K562 (cell line): ENCODE measurements around the gene BAK1. TPM values are rescaled to one million over a fixed set of nuclear protein-coding genes. Genes with fewer than 3 reads are reported as not detected.

Source experiments
- ATAC-seq: fragments of 200-7000 bp; cut with Tn5 transposase; 3 replicates; pipeline ENCODE4 v1.9.1; 2020; ENCODE audit warnings: moderate library complexity
- BruUV-seq: library from RNA; stranded (reverse); fragments of 400-500 nt; replicated peaks from 2 replicates; lab custom pipeline; 2021; lab: Mats Ljungman, UMichigan
- CTCF ChIA-PET: fragments of 300-600 bp; formaldehyde crosslinking; extraction: SDS; loops from one replicate; lab custom pipeline; 2021; ENCODE audit warnings: low intra/inter-chr PET ratio; lab: Yijun Ruan, JAX
- POLR2A ChIA-PET: fragments of 300-600, 350-650 bp; sonication (Branson Sonifier 250); formaldehyde crosslinking; extraction: SDS; loops from one replicate; lab custom pipeline; 2021; ENCODE audit warnings: antibody characterized with exemption, inconsistent platforms; lab: Yijun Ruan, JAX
- DNase-seq, 4 experiments: peaks; one replicate each; pipeline versions ENCODE4 v3.0.0 to v3.0.0-alpha.2; 2011 to 2018; ENCODE audit warnings: low spot score in 3 of 4, mixed read lengths in 3 of 4; ENCODE audit errors: extremely low read depth in 1 of 4
- FAIRE-seq: peaks from 2 replicates; lab custom pipeline; 2011; peaks lifted over from hg19 to GRCh38; lab: Jason Lieb, UNC
- H2AFZ ChIP-seq: 2 replicates; pipeline ENCODE4 v1.6.0; 2011; ENCODE audit warnings: low read depth, low read length, control low read depth, inconsistent platforms
- H3K27ac ChIP-seq: fragments of 200-600 bp; 3 replicates; pipeline ENCODE4 v1.8.0; 2011; ENCODE audit warnings: low read depth, mild to moderate bottlenecking, control low read depth, inconsistent platforms, low read length, moderate library complexity, mixed read lengths; ENCODE audit errors: extremely low read depth
- H3K27me3 ChIP-seq, 2 experiments: fragments of 300-600 bp in 1 of 2; 2 replicates in 1 of 2; 3 replicates in 1 of 2; pipeline versions ENCODE4 v1.6.0 to v1.8.0; 2011; ENCODE audit warnings: inconsistent platforms in 2 of 2, low read length in 2 of 2, mild to moderate bottlenecking in 1 of 2, mixed read lengths in 1 of 2, moderate library complexity in 1 of 2; ENCODE audit not compliant: control insufficient read depth in 2 of 2, insufficient read depth in 2 of 2
- H3K36me3 ChIP-seq: fragments of 300-600 bp; 3 replicates; pipeline ENCODE4 v1.8.0; 2011; ENCODE audit warnings: mild to moderate bottlenecking, low read length, inconsistent platforms; ENCODE audit not compliant: control insufficient read depth, insufficient read depth
- H3K4me1 ChIP-seq, 2 experiments: fragments of 200-600 bp in 1 of 2; replicated peaks in 1 of 2; 2 replicates in 1 of 2; 3 replicates in 1 of 2; pipeline versions ENCODE4 v1.5.1 to v1.8.0; 2011; ENCODE audit warnings: inconsistent platforms in 2 of 2, low read length in 2 of 2, mild to moderate bottlenecking in 1 of 2, mixed read lengths in 1 of 2, moderate library complexity in 1 of 2; ENCODE audit not compliant: control insufficient read depth in 2 of 2, insufficient read depth in 2 of 2
- H3K4me2 ChIP-seq: 2 replicates; pipeline ENCODE4 v1.6.1; 2011; ENCODE audit warnings: low read length, control low read depth, inconsistent platforms, mixed read lengths; ENCODE audit not compliant: insufficient read depth
- H3K4me3 ChIP-seq: fragments of 200-600 bp; sonication (generic), shearing (Covaris generic); 2 replicates; pipeline ENCODE4 v1.5.1; 2016; ENCODE audit warnings: control low read depth, inconsistent platforms
- H3K79me2 ChIP-seq: fragments of 200-600 bp; 3 replicates; pipeline ENCODE4 v1.8.0; 2011; ENCODE audit warnings: low read length, inconsistent platforms; ENCODE audit not compliant: control insufficient read depth, insufficient read depth
- H3K9ac ChIP-seq, 2 experiments: 2 replicates each; pipeline versions ENCODE4 v1.6.0 to v1.6.1; 2011; ENCODE audit warnings: low read depth in 2 of 2, low read length in 2 of 2, control low read depth in 1 of 2, inconsistent platforms in 1 of 2, mild to moderate bottlenecking in 1 of 2, mixed read lengths in 1 of 2; ENCODE audit not compliant: insufficient read depth in 1 of 2
- H3K9me1 ChIP-seq: one replicate; pipeline ENCODE4 v1.6.0; 2011; ENCODE audit warnings: inconsistent platforms, mild to moderate bottlenecking, low read length, moderate library complexity; ENCODE audit not compliant: control insufficient read depth, insufficient read depth
- H3K9me3 ChIP-seq: replicated peaks from 2 replicates; pipeline ENCODE4 v1.5.1; 2011; ENCODE audit warnings: low read depth, low read length, inconsistent platforms; ENCODE audit not compliant: control insufficient read depth, insufficient read depth
- H4K20me1 ChIP-seq: replicated peaks from 2 replicates; pipeline ENCODE4 v1.6.1; 2011; ENCODE audit warnings: low read length, inconsistent platforms, mixed read lengths; ENCODE audit not compliant: control insufficient read depth, insufficient read depth
- CHCHD3 ChIP-seq: fragments of 250-450 bp; sonication (Bioruptor Pico); IDR thresholded peaks from 2 replicates; pipeline ENCODE4 v2.1.2; 2022; ENCODE audit warnings: mild to moderate bottlenecking
- EP400 ChIP-seq: fragments of 450-650 bp; IDR thresholded peaks from 2 replicates; pipeline ENCODE4 v1.6.1; 2017; ENCODE audit warnings: antibody characterized with exemption, mild to moderate bottlenecking, moderate library complexity
- ETV1 ChIP-seq: fragments of 450-650 bp; conservative IDR thresholded peaks from 2 replicates; pipeline ENCODE4 v1.6.1; 2016; ENCODE audit warnings: missing genetic modification characterization, control low read depth, low read depth, missing compliant biosample characterization
- PHF20 ChIP-seq: fragments of 450-650 bp; IDR thresholded peaks from 2 replicates; pipeline ENCODE4 v1.6.1; 2018; ENCODE audit not compliant: partially characterized antibody
- RAD21 ChIP-seq, 2 experiments: fragments of 250-450 bp in 1 of 2; fragments of 450-650 bp in 1 of 2; sonication (Bioruptor Pico) in 1 of 2; formaldehyde crosslinking in 1 of 2; IDR thresholded peaks in 1 of 2; conservative IDR thresholded peaks in 1 of 2; 2 replicates each; pipeline versions ENCODE4 v1.4.0 to v1.8.0; 2020 to 2022; ENCODE audit warnings: mild to moderate bottlenecking in 2 of 2, moderate library complexity in 1 of 2
- TEAD2 ChIP-seq: fragments of 450-650 bp; IDR thresholded peaks from 2 replicates; pipeline ENCODE4 v1.6.1; 2016; ENCODE audit warnings: missing genetic modification characterization, control low read depth, missing compliant biosample characterization
- ZNF124 ChIP-seq: sonication (generic); formaldehyde crosslinking; IDR thresholded peaks from 2 replicates; pipeline ENCODE4 v1.8.1; 2022; ENCODE audit warnings: missing genetic modification reagents
- ZNF23 ChIP-seq: fragments of 250-450 bp; sonication (Bioruptor Pico); IDR thresholded peaks from 2 replicates; pipeline ENCODE4 v1.4.0; 2020; ENCODE audit warnings: mild to moderate bottlenecking
- ZNF57 ChIP-seq: fragments of 450-650 bp; formaldehyde crosslinking; IDR thresholded peaks from 2 replicates; pipeline ENCODE4 v1.4.0; 2020; ENCODE audit warnings: mild to moderate bottlenecking, moderate library complexity
- WGBS: fragments of 100-300 bp; shearing (Covaris generic); methylation state at CpG from one replicate; pipeline ENCODE4 v1.1.6; 2016; ENCODE audit warnings: low coverage, mixed read lengths; ENCODE audit not compliant: insufficient coverage; ENCODE audit errors: missing lambda C conversion rate; 5-methylcytosine and 5-hydroxymethylcytosine counted together
- in situ Hi-C: fragments of 300-500 bp; cut with MboI; formaldehyde crosslinking; loops from 4 replicates; pipeline ENCODE4 v1.15.0; 2018; ENCODE audit warnings: inconsistent platforms, mixed read lengths
- intact Hi-C: fragments of 100-400 bp; cut with micrococcal nuclease; formaldehyde crosslinking; loops from 2 replicates; pipeline ENCODE4 v1.14.2; 2022
- polyA plus RNA-seq, 8 experiments: library from polyadenylated mRNA; depleted of rRNA in 4 of 8; stranded (reverse) in 5 of 8; unstranded in 3 of 8; fragments of >200 nt; fragmentation: Nextera tagmentation in 2 of 8; fragmentation: Illumina TruSeq in 1 of 8; extraction: Ambion mirVana in 2 of 8; extraction: Trizol in 1 of 8; gene quantifications; 2 replicates each; pipeline versions ENCODE4 v1.2.1 to v1.2.3, GENCODE V29; 2011 to 2014; ENCODE audit warnings: inconsistent platforms in 1 of 8, missing spikeins in 1 of 8
- total RNA-seq, 7 experiments: library from RNA; depleted of rRNA in 6 of 7; stranded (reverse); fragments of >200 nt in 6 of 7; fragmentation: Illumina TruSeq in 2 of 7; extraction: Trizol in 2 of 7; gene quantifications; 2 replicates each; pipeline versions ENCODE4 v1.2.1 to v1.2.3, GENCODE V29; 2011 to 2021; ENCODE audit warnings: low replicate concordance in 1 of 7
- TF ChIP-seq, protein P1 (sequence below): fragments of 250-450 bp; sonication (Bioruptor Pico); IDR thresholded peaks from 2 replicates; pipeline ENCODE4 v1.8.0; 2022; ENCODE audit warnings: moderate library complexity, mild to moderate bottlenecking, inconsistent platforms
- TF ChIP-seq, protein P2 (sequence below): sonication (generic); formaldehyde crosslinking; IDR thresholded peaks from 2 replicates; pipeline ENCODE4 v1.4.0; 2020; ENCODE audit warnings: mild to moderate bottlenecking, missing genetic modification reagents
- TF ChIP-seq, protein P3 (sequence below): fragments of 250-450 bp; sonication (Bioruptor Pico); IDR thresholded peaks from 2 replicates; pipeline ENCODE4 v1.5.0; 2021

The BAK1 gene
- total and polyA plus RNA-seq, 9 of the 15 experiments (the other 6 are each of a cell fraction or from before 2014, with no cell fraction given): 5.4 to 30.7 (median 18.9) TPM

DNA sequence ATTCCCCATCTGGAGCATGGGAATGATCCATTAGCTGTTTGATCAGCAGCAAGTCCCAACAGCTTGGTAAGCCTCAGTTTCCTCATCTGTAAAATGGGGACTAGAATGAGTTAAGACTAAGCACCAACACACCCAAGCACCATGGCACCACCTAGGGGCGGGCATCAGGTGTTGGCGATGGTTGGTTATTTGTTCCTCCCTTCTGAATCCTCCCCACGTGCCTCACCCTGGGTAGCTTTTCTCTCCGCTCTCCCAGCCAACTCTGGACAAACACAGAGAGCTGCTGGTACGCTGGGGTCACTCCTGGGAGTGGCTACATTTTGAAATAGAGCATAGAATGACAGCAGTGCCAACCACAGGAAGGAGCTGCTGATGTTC, 27.7 kb upstream of the BAK1 start (continued):
- TF ChIP-seq RAD21 (CRISPR knock-in tag; conservative IDR thresholded peaks at IDR 0.05 in 1 of 2, IDR thresholded peaks at IDR 0.05 in 1 of 2) (peak in 1 of 2 experiments; percentile 32; a peak in 2 of 4 replicates), CHCHD3 (CRISPR knock-in tag) (no peak), ZNF23 (CRISPR knock-in tag) (no peak)

DNA sequence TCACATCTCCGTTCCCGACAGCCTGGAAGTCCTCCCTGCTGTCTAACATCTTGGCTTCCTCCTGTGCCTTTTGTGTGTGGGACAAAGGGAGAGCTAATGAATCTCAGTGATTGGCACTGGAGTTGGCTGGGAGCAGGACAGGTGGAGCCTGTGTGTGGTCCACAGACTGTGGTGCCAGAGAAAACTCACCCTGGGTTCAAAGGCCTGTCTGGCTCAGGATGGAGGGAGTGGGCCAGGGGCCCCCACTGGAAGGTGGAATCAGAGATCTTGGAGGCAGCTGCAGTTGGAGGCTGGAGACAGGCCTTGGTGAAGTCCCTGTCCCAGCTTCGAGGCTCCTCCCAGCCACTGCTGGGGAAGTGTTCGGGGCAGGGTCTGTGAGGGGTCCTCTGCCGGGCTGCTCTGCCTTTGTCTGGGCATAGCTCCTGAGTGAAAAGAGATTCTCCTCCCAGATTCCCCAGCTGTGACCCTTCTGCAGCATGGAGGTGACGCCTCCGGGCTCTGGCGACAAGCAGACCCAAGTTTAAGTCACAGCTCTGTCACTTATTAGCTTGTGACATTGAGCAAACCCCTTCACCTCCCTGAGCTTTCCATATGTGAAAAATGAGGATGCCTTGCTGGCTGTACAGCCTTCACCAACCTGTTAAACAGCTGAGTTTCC, 27.2 kb upstream of the BAK1 start:
- no TSS peak for BruUV-seq
- no peaks in the 10 kb centered on the region for H4K20me1 ChIP-seq
- intact Hi-C loops: no loop called here
- in situ Hi-C loops: no loop called here
- H3K9me1 ChIP-seq: no peaks in the 10 kb centered on the region
- no peak for TF ChIP-seq PHF20
- TF ChIP-seq, protein P1, sequence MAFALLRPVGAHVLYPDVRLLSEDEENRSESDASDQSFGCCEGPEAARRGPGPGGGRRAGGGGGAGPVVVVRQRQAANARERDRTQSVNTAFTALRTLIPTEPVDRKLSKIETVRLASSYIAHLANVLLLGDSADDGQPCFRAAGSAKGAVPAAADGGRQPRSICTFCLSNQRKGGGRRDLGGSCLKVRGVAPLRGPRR (CRISPR knock-in tag): no peak
- no peak for TF ChIP-seq EP400
- TF ChIP-seq ZNF124: no peak
- TF ChIP-seq ZNF57 (CRISPR knock-in tag): no peak
- TF ChIP-seq, protein P2, sequence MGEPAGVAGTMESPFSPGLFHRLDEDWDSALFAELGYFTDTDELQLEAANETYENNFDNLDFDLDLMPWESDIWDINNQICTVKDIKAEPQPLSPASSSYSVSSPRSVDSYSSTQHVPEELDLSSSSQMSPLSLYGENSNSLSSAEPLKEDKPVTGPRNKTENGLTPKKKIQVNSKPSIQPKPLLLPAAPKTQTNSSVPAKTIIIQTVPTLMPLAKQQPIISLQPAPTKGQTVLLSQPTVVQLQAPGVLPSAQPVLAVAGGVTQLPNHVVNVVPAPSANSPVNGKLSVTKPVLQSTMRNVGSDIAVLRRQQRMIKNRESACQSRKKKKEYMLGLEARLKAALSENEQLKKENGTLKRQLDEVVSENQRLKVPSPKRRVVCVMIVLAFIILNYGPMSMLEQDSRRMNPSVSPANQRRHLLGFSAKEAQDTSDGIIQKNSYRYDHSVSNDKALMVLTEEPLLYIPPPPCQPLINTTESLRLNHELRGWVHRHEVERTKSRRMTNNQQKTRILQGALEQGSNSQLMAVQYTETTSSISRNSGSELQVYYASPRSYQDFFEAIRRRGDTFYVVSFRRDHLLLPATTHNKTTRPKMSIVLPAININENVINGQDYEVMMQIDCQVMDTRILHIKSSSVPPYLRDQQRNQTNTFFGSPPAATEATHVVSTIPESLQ: no peak
- no peak for TF ChIP-seq TEAD2 (tag)
- TF ChIP-seq, protein P3, sequence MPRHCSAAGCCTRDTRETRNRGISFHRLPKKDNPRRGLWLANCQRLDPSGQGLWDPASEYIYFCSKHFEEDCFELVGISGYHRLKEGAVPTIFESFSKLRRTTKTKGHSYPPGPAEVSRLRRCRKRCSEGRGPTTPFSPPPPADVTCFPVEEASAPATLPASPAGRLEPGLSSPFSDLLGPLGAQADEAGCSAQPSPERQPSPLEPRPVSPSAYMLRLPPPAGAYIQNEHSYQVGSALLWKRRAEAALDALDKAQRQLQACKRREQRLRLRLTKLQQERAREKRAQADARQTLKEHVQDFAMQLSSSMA: no peak
- TF ChIP-seq ETV1 (tag): no peak
- TF ChIP-seq, all 486 proteins: peak for 0
- no peak for FAIRE-seq
- ChIA-PET POLR2A (interaction anchor here (0.6 to 1.6 kb wide), 9 partner anchors 10 to 104 kb away, joined by 3 to 6 read pairs (median 3); partner anchors contain the start of genes ITPR3 and UQCC2), CTCF (no interaction called here)
- no peak overlapping the region for H3K4me2 ChIP-seq
- no peak for ATAC-seq
- peaks cover 13 to 20% of the 10 kb centered on the region in 2 experiments; a peak in 4 of 5 replicates for H3K4me1 ChIP-seq
- H3K9ac ChIP-seq: 0 out of 4 replicates have a peak overlapping the region, but pooled peaks of 1 of the 2 experiments have one; percentile 12
- no peaks in the 10 kb centered on the region for H3K79me2 ChIP-seq
- no peak overlapping the region for H2AFZ ChIP-seq
- 34% methylated on average over 8 of the region's 8 CpGs for WGBS
- no peaks in the 10 kb centered on the region for H3K9me3 ChIP-seq
- no peak overlapping the region for H3K4me3 ChIP-seq
- DNase-seq: no peak
- no peaks in the 10 kb centered on the region for H3K36me3 ChIP-seq
- H3K27ac ChIP-seq: no peak overlapping the region
- peaks cover 7 to 8% of the 10 kb centered on the region in 2 experiments; a peak in 4 of 5 replicates for H3K27me3 ChIP-seq
